HG03378 (cell line): ENCODE data around the gene XIST.
"Not testable (repeated sequence)": the region's sequence is repeated elsewhere in the genome, so short reads cannot be mapped to it uniquely, and the experiment has no call there.

Experiments used
- ATAC-seq: cut with Tn5 transposase; IDR thresholded peaks from one replicate; pipeline ENCODE4 v1.9.1; 2021; ENCODE audit warnings: mild to moderate bottlenecking, moderate library complexity; ENCODE audit not compliant: unreplicated experiment

XIST gene

DNA sequence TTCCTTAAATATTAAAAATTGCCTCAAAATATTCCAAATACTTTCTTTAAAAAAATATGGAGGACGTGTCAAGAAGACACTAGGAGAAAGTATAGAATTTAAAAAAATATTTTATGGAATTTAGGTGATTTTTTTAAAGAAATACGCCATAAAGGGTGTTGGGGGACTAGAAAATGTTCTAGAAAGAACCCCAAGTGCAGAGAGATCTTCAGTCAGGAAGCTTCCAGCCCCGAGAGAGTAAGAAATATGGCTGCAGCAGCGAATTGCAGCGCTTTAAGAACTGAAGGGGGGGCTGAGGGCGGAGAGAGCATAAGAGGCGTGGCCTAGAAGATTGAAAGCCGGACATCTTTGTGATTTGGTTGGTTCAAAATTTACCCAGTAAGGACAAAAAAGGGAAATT is at the start of gene XIST:
TSS of gene XIST (minus strand) at position 248 of the 400 bp plus-strand sequence.
- ATAC-seq, result no peak

GRCh38 chrX:73898315-73898714 is 45.8 kb upstream of the XIST start:
- ATAC-seq, result not testable (repeated sequence)

- ATAC-seq, result not testable (repeated sequence)
Measured at GRCh38 chrX:73892515-73893090, 40.1 kb upstream of the XIST start.

DNA sequence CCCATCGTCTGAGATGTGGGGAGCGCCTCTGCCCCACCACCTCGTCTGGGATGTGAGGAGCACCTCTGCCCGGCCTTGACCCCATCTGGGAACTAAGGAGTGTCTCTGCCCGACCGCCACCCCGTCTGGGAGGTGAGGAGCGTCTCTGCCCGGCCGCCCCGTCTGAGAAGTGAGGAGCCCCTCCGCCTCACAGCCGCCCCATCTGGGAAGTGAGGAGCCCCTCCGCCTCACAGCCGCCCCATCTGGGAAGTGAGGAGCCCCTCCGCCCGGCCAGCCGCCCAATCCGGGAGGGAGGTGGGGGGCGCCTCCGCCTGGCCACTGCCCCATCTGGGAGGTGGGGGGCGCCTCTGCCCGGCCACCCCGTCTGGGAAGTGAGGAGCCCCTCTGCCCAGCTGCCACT is 29.7 kb upstream of the XIST start:
- ATAC-seq, result not testable (repeated sequence)

- ATAC-seq, result no peak
Measured at GRCh38 chrX:73877687-73878086, 25.2 kb upstream of the XIST start.

GRCh38 chrX:73876911-73877310 is 24.4 kb upstream of the XIST start:
- no peak for ATAC-seq

DNA sequence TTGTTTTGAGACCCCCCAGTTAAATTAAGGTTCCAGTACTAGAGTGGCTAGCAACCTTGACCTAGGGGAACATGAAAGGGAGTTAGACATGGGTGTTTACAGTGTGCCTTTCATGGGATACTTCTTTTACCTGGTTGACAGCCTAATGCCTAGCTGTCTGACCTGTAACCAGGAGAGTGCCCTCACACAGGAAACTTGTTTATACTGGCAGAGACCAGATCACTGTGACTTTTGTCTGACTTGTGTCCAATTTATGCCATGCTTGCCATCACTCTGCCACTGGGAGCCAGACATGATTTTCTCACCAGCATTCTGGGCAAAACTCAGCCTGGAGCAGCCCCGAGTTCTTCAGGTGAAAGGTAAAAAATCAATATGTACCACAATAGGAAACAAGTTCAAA is 16.4 kb upstream of the XIST start:
- no peak for ATAC-seq

GRCh38 chrX:73867144-73867543 is 14.6 kb upstream of the XIST start:
- no peak for ATAC-seq

DNA sequence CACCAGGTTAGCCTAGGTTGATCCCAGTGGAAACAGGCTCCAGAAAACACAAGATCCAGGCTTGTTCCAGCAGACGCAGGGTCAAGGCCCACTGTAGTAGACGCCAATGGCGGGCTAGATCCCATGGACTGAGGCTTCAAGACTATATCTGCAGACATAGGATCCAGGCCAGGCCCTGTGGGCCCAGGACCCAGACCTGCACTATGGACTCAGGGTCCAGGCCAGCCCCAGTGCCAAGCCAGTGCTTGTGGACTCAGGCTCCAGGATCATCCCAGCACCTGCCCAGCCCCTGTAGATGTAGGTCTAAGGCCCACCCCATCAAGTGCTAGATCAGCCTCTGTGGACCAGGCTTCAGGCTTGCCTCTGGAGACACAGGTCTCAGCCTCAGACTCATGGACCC is 11.3 kb upstream of the XIST start:
- ATAC-seq, result no peak

- ATAC-seq, result no peak
Measured at GRCh38 chrX:73863268-73863667, 10.8 kb upstream of the XIST start.

DNA sequence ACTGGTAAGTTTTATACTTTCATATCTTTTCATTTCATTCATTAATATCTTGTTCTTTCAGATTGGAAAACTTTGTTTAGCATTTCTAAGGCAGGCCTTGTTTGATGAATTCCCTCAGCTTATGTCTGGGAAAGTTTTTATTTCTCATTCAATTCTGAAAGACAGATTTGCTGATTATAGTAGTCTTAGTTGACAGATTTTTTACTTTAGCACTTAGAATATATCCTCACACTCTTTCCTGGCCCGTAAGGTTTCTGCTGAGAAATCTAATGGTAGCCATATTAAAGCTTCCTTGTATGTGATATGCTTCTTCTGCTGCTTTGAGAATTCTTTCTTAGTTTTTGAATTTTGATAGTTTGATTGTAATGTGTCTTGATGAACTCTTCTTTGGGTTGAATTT is 7.1 kb upstream of the XIST start:
- ATAC-seq, result no peak

- no peak for ATAC-seq
Measured at GRCh38 chrX:73855546-73855945, 3.0 kb upstream of the XIST start.

GRCh38 chrX:73852022-73852421 is 492 bp downstream of the XIST start:
- ATAC-seq, result no peak

- peak; percentile 84 for ATAC-seq
Measured at GRCh38 chrX:73851014-73852009, 1.2 kb downstream of the XIST start.

DNA sequence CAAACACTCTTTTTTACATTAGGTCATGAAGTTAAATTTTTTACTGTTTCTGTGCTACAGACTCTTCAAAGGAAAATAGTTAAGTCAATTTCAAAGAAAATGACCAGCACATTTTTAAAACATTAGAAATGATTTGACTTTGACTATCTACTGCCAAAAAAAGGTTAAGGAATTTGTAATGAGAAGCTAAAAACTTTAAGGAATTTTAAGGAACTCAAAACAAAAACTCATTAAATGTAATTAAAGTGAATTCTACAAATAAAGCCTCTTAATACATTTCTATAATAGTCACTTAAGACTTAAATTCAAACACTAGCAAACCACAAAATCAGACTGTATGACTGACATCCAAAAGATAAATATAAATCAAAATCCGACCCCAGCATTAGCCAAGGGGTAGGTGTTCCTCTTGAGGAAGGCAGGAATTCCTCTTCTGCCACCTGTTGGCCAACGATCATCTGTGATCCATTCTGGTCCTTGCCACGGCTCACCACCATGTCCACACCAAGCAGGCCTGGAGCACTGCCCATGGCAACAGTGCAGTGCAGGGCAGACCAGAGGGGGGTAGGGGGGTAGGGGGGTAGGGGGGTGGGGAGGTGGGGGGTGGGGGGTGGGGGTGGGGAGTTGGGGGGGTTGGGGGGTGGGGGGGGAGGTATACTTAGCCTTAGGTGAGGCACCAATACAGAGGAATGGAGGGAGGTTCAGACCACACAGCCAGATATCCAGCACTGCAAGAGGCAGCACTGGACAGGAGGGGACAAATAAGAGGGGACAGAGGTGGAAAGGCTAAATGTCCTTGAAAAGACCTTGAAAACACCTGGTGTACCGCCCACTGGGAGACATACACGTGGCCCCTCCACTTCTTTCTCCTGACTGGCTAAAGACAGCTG is 2.1 kb downstream of the XIST start:
- peak; percentile 0 for ATAC-seq

DNA sequence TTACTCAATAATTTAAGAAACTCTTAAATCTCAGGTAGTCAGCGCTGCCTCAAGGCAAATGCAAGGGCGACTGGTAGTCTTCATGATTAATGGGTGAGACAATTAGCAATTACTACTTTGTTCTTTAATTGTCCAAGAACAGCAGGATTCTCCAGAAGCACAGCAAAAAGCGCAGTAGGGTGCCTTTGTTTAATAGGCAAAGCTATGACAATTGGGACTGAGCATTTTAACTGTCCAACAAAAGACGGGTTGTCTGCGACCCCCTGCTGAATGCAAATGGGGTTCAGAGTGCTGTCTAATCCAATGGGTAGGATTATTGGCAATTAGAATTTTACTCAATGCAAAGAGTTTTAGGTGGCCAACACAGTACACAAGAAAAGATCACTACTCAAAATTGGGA is 3.4 kb downstream of the XIST start:
- no peak for ATAC-seq

DNA sequence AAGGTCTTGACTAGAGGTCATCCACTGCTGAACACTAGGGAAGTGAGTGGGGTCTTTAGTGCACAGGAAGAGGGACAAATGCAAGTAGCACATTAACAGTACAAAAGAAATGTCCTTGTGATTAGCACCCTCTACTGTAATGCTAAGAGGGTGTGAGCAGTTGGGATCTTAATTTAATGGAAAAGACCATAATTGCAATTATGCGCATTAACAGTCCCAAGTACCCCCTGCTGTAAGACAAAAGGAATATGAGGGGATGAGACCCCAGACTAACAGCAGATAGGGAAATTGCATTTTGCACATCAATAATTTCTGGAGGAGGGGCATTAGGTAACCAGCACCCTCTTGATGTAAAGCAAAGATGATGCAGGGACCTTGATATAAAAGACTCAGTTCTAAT is 4.5 kb downstream of the XIST start:
- no peak for ATAC-seq

DNA sequence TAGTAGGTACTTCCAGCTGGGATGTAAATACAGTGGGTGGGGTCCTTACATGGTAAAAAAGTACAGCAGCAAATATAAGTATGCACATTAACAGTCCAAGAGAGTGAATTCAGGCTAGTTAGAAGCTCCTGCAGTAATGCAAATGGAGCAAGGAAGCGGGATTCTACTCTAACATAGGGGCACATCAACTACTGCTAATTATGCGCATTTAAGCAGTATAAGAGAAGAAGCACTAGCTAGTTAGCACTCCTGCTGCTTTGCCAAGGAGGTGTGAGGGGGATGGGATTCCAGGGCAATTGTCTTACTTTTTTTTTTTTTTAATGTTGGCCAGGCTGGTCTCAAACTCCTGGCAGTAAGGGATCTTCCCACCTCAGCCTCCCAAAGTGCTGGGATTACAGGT is 5.4 kb downstream of the XIST start:
- no peak for ATAC-seq

DNA sequence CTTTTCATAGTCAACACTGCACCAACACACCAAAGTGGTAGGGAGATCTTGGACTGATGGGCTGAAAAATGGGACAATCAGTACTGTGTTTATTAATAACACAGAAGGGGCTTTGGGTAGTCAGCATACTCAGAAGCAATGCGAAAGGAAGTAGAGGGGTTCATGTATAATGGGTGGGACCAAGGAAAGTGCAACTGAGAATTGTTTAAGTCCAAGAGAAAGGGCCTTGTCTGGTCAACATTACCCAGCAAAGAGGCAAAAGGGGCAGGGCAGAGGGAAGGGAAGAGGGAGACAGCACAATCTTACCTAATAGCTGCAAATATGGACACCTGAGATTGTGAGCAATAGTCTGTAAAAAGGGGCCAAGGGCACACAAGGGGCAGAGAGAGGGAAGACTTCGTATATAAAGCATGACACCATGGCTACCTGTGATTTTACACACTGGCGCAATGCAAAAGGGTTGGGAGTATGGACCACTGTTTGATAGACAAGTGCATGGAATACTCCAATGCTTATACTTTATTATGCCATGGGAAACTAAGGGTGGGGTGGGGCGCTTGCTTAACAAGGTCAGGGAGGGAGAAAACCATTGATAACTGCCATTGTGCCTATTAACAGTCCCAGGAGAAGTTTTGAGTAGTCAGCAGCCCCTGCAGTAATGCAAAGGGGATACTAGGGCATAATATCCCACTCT is 9.8 kb downstream of the XIST start:
- ATAC-seq, result no peak

DNA sequence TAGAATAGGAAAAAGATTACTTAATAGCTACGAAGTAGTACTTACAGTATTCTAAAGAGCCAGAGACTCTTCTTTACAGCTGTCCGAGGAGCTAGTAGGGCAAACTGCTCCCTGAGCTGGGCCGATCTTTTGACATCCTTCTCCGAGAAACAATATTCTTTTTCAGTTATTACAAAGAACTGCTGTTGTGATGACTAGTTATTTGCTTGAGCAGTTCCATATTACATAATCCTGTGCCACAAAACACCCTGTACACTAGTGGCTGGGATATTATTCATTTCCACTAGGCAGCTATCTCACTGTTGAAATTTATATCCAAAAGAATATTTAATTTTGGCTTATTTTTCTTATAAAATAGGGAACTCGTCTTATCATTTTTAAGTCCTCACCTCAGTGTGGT is 11.2 kb downstream of the XIST start:
- no peak for ATAC-seq
